Fibroblast of lung (primary cell): ENCODE measurements around the gene MBNL1. TPM values are rescaled to one million over a fixed set of nuclear protein-coding genes. Genes with fewer than 3 reads are reported as not detected.
A peak's percentile ranks its signal among the peaks of the same experiment; 100 is the strongest.

Source experiments
- DNase-seq, 2 donors: peaks; one replicate each; pipeline versions ENCODE4 v3.0.0 to v3.0.0-alpha.2; 2010; ENCODE audit warnings: low read depth in 2 of 2
- H2AFZ ChIP-seq: 2 replicates; pipeline ENCODE4 v1.5.1; 2012; ENCODE audit warnings: low read length, control low read depth, inconsistent platforms
- H3K27ac ChIP-seq: 2 replicates; pipeline ENCODE4 v1.5.1; 2011; ENCODE audit warnings: low read length, control low read depth; ENCODE audit not compliant: insufficient read depth
- H3K27me3 ChIP-seq: 2 replicates; pipeline ENCODE4 v1.5.1; 2011; ENCODE audit warnings: mild to moderate bottlenecking, low read length; ENCODE audit not compliant: control insufficient read depth, insufficient read depth
- H3K36me3 ChIP-seq: 2 replicates; pipeline ENCODE4 v1.5.1; 2011; ENCODE audit warnings: low read length; ENCODE audit not compliant: control insufficient read depth, insufficient read depth
- H3K4me1 ChIP-seq: 2 replicates; pipeline ENCODE4 v1.5.1; 2011; ENCODE audit warnings: low read length; ENCODE audit not compliant: control insufficient read depth, insufficient read depth; ENCODE audit errors: extremely low read depth
- H3K4me2 ChIP-seq: 2 replicates; pipeline ENCODE4 v1.5.1; 2011; ENCODE audit warnings: low read length, control low read depth; ENCODE audit not compliant: insufficient read depth; ENCODE audit errors: extremely low read depth
- H3K4me3 ChIP-seq, 4 experiments: fragments of 200-600 bp in 1 of 4; sonication (generic) in 1 of 4; replicated peaks in 1 of 4; 2 replicates each; pipeline ENCODE4 v1.5.1; 2011 to 2016; ENCODE audit warnings: low read length in 4 of 4, low read depth in 3 of 4, mild to moderate bottlenecking in 3 of 4, control low read depth in 2 of 4, inconsistent platforms in 1 of 4, mixed read lengths in 1 of 4; ENCODE audit not compliant: insufficient read depth in 1 of 4; ENCODE audit errors: control extremely low read depth in 1 of 4
- H3K79me2 ChIP-seq: 2 replicates; pipeline ENCODE4 v1.5.1; 2012; ENCODE audit warnings: mild to moderate bottlenecking, low read length, inconsistent platforms; ENCODE audit not compliant: control insufficient read depth, insufficient read depth
- H3K9ac ChIP-seq: 2 replicates; pipeline ENCODE4 v1.5.1; 2011; ENCODE audit warnings: mild to moderate bottlenecking, low read length, control low read depth; ENCODE audit not compliant: insufficient read depth
- H3K9me3 ChIP-seq: 2 replicates; pipeline ENCODE4 v1.5.1; 2012; ENCODE audit warnings: low read depth, low read length; ENCODE audit not compliant: control insufficient read depth, insufficient read depth
- H4K20me1 ChIP-seq: 2 replicates; pipeline ENCODE4 v1.5.1; 2011; ENCODE audit warnings: low read length; ENCODE audit not compliant: control insufficient read depth, insufficient read depth; ENCODE audit errors: extremely low read depth
- EZH2 ChIP-seq: IDR thresholded peaks from 2 replicates; pipeline ENCODE4 v1.5.1; 2012; ENCODE audit warnings: low read length, control low read depth, mild to moderate bottlenecking; ENCODE audit errors: missing control alignments
- polyA plus RNA-seq, 2 donors: library from polyadenylated mRNA; depleted of rRNA in 1 of 2; stranded (reverse) in 1 of 2; unstranded in 1 of 2; fragments of >200 nt; gene quantifications; 2 replicates each; pipeline ENCODE4 v1.2.1, GENCODE V29; 2011 to 2012; ENCODE audit warnings: missing spikeins in 1 of 2
- total RNA-seq: library from RNA; depleted of rRNA; stranded (reverse); fragments of >200 nt; gene quantifications from 2 replicates; pipeline ENCODE4 v1.2.1, GENCODE V29; 2014
- TF ChIP-seq, protein P1 (sequence below), 2 donors: IDR thresholded peaks in 1 of 2; conservative IDR thresholded peaks in 1 of 2; 1 replicate in 1 of 2; 2 replicates in 1 of 2; pipeline ENCODE4 v1.5.1; 2011 to 2012; ENCODE audit warnings: low read length in 2 of 2, control low read depth in 1 of 2, inconsistent platforms in 1 of 2, low read depth in 1 of 2, mild to moderate bottlenecking in 1 of 2

The MBNL1 gene
- total and polyA plus RNA-seq, 2 donors (not counting 1 experiment from before 2014, with no cell fraction given), result 150 to 213 TPM

DNA sequence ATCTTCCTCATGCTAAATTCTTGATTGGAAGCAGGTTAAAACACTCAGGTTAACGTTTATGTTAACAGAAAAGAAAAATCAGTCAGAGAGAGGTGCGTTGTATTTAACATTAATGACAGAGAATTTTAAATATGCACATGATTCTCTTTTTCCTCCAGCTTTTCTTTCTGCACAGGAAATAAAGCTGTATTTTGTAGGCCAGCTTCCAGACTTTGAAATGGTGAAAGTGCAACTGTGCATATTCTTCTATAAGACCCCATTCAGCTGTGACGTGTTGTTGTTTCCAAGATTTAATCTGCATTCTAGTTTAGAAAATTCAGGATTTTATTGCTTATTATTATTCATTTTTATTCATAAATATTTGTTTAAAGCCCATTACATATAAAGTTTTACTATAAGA lies 11.8 kb downstream of the MBNL1 start:
- Histone ChIP-seq H3K4me2 (no peak overlapping the region), H3K79me2 (peaks cover 100% of the 10 kb centered on the region), H3K4me3 (no peak overlapping the region), H3K4me1 (peaks cover 4% of the 10 kb centered on the region), H3K9ac (no peak overlapping the region), H4K20me1 (peaks cover 1% of the 10 kb centered on the region), H3K27me3 (no peaks in the 10 kb centered on the region), H3K36me3 (no peaks in the 10 kb centered on the region), H3K9me3 (no peaks in the 10 kb centered on the region), H3K27ac (no peak overlapping the region), H2AFZ (no peak overlapping the region)
- TF ChIP-seq, protein P1, sequence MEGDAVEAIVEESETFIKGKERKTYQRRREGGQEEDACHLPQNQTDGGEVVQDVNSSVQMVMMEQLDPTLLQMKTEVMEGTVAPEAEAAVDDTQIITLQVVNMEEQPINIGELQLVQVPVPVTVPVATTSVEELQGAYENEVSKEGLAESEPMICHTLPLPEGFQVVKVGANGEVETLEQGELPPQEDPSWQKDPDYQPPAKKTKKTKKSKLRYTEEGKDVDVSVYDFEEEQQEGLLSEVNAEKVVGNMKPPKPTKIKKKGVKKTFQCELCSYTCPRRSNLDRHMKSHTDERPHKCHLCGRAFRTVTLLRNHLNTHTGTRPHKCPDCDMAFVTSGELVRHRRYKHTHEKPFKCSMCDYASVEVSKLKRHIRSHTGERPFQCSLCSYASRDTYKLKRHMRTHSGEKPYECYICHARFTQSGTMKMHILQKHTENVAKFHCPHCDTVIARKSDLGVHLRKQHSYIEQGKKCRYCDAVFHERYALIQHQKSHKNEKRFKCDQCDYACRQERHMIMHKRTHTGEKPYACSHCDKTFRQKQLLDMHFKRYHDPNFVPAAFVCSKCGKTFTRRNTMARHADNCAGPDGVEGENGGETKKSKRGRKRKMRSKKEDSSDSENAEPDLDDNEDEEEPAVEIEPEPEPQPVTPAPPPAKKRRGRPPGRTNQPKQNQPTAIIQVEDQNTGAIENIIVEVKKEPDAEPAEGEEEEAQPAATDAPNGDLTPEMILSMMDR (conservative IDR thresholded peaks at IDR 0.05 in 1 of 2, IDR thresholded peaks at IDR 0.05 in 1 of 2; ENCODE audit: low read depth in 1 of 2, low read length in 2 of 2), result no peak
- TF ChIP-seq EZH2, result no peak
- no peak for DNase-seq

DNA sequence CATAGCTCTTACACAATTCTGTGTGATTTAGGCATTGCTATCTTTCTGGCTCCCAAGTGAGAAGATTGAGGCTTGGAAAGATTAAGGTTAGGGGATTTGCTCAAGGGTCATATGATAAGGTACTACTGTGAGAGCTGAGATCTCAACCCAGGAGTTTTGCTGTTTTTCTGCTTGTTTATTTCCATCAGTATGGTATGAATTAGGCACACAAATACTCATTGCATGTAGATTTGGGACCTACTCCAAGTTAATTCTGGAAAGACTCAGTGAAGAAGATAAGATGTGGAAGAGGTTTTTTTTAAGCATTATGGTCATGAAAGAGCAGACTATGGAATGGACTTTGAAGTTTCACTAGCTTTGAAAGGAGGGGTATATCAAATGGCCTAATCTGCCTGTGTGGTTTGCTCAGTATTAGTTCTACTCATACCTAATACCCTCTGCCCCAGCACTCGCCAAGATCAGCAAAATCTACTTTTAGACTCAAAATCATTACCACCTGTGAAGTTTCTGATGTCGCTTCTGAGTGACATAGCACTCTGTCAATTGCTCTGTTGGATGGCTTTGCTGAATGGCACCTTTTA lies 12.5 kb downstream of the MBNL1 start:
- Histone ChIP-seq H3K27me3 (no peaks in the 10 kb centered on the region), H3K9ac (no peak overlapping the region), H3K4me1 (peaks cover 4% of the 10 kb centered on the region), H3K9me3 (no peaks in the 10 kb centered on the region), H3K4me3 (no peak overlapping the region), H3K4me2 (no peak overlapping the region), H4K20me1 (peaks cover 1% of the 10 kb centered on the region), H3K36me3 (no peaks in the 10 kb centered on the region), H3K79me2 (peaks cover 99% of the 10 kb centered on the region), H3K27ac (no peak overlapping the region), H2AFZ (no peak overlapping the region)
- TF ChIP-seq, protein P1 (conservative IDR thresholded peaks at IDR 0.05 in 1 of 2, IDR thresholded peaks at IDR 0.05 in 1 of 2; ENCODE audit: low read depth in 1 of 2, low read length in 2 of 2), result no peak
- no peak for TF ChIP-seq EZH2
- peak in 1 of 2 donors; percentile 68 for DNase-seq

DNA sequence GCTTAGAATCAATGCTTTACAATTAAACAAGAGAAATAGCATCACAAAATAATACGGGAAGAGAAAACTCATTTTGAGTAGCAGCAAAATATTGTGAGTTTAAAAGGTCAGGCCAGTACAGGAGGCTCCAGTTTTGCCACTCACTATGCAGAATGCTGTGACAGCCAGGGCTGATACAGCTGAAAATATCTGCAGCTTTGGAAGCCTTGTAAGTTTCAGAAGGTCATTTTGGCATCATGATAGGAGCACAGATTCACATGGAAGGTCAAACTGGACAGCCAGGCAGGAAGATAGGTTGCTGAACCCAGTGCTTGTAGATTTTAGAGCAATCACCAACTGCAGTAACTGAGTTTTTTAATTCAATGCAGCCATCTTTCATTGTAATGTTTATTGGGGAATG lies 14.1 kb downstream of the MBNL1 start:
- H3K4me3 ChIP-seq, result no peak overlapping the region
- TF ChIP-seq, protein P1 (conservative IDR thresholded peaks at IDR 0.05 in 1 of 2, IDR thresholded peaks at IDR 0.05 in 1 of 2; ENCODE audit: low read depth in 1 of 2, low read length in 2 of 2), result no peak
- TF ChIP-seq EZH2, result no peak
- no peak for DNase-seq
- no peaks in the 10 kb centered on the region for H3K27me3 ChIP-seq
- H3K79me2 ChIP-seq, result peaks cover 95% of the 10 kb centered on the region
- no peak overlapping the region for H3K9ac ChIP-seq
- H3K27ac ChIP-seq, result no peak overlapping the region
- H3K9me3 ChIP-seq, result no peaks in the 10 kb centered on the region
- peaks cover 2% of the 10 kb centered on the region for H3K4me1 ChIP-seq
- H2AFZ ChIP-seq, result no peak overlapping the region
- peaks cover 1% of the 10 kb centered on the region for H4K20me1 ChIP-seq
- no peaks in the 10 kb centered on the region for H3K36me3 ChIP-seq
- H3K4me2 ChIP-seq, result peak overlapping the region; percentile 1
